ENCODE results near the gene TRPM8.

TRPM8 gene

GRCh38 chr2:234003972-234004617 lies 86.9 kb downstream of the TRPM8 start:
- no peak for DNase-seq

GRCh38 chr2:234005126-234005525 lies 88.0 kb downstream of the TRPM8 start:
- no peak for DNase-seq

GRCh38 chr2:234006501-234006900 lies 89.3 kb downstream of the TRPM8 start:
- DNase-seq: no peak

GRCh38 chr2:234014427-234014826 lies 97.3 kb downstream of the TRPM8 start:
- no peak for DNase-seq

- DNase-seq: no peak
These were observed 98.7 kb downstream of the TRPM8 start for GRCh38 chr2:234015861-234016260.

GRCh38 chr2:234019896-234020295 lies 102.7 kb downstream of the TRPM8 start:
- DNase-seq: no peak

- DNase-seq: no peak
These were observed 103.2 kb downstream of the TRPM8 start for GRCh38 chr2:234020332-234020731.

GRCh38 chr2:234022424-234022823 lies 105.3 kb downstream of the TRPM8 start:
- DNase-seq: no peak

- no peak for DNase-seq
These were observed 107.1 kb downstream of the TRPM8 start for GRCh38 chr2:234024304-234024703.

- no peak for DNase-seq
These were observed 108.3 kb downstream of the TRPM8 start for GRCh38 chr2:234025466-234025865.

GRCh38 chr2:234025891-234026401 lies 108.8 kb downstream of the TRPM8 start:
- no peak for DNase-seq

- no peak for DNase-seq
These were observed 109.6 kb downstream of the TRPM8 start for GRCh38 chr2:234026693-234027254.

- DNase-seq: no peak
These were observed 110.5 kb downstream of the TRPM8 start for GRCh38 chr2:234027641-234028040.

- no peak for DNase-seq
These were observed 112.1 kb downstream of the TRPM8 start for GRCh38 chr2:234029150-234029733.

GRCh38 chr2:234031207-234031606 lies 114.0 kb downstream of the TRPM8 start:
- no peak for DNase-seq

GRCh38 chr2:234032279-234032856 lies 115.2 kb downstream of the TRPM8 start:
- no peak for DNase-seq

- DNase-seq: no peak
These were observed 116.0 kb downstream of the TRPM8 start for GRCh38 chr2:234033174-234033573.

GRCh38 chr2:234033885-234034284 lies 116.7 kb downstream of the TRPM8 start:
- DNase-seq: no peak

GRCh38 chr2:234038076-234038802 lies 121.1 kb downstream of the TRPM8 start:
- no peak for DNase-seq

GRCh38 chr2:234044157-234044556 lies 127.0 kb downstream of the TRPM8 start:
- DNase-seq: no peak

GRCh38 chr2:234046521-234046920 lies 129.3 kb downstream of the TRPM8 start:
- DNase-seq: no peak

- DNase-seq: no peak
These were observed 130.2 kb downstream of the TRPM8 start for GRCh38 chr2:234047361-234047760.

GRCh38 chr2:234048049-234048448 lies 130.9 kb downstream of the TRPM8 start:
- DNase-seq: no peak

Measured in NCI-H510A treated with DMSO at 0.1 percent for 48 hours (cell line).